Motor neuron (in vitro differentiated cells): ENCODE results near the gene CCDC77. TPM values are rescaled to one million over a fixed set of nuclear protein-coding genes. Genes with fewer than 3 reads are reported as not detected.

Experiments
- ATAC-seq, 8 experiments: fragments of 200-7000 bp; cut with Tn5 transposase; replicated peaks in 6 of 8; 2 replicates each; pipeline ENCODE4 v1.8.0; 2021; ENCODE audit warnings: mild to moderate bottlenecking in 8 of 8, moderate library complexity in 8 of 8
- H3K27ac ChIP-seq, 2 donors: fragments of 250-450 bp; sonication (Bioruptor Pico); 2 replicates each; pipeline ENCODE4 v1.9.0; 2021; ENCODE audit warnings: antibody characterized with exemption in 2 of 2, mild to moderate bottlenecking in 2 of 2, moderate library complexity in 1 of 2
- H3K4me1 ChIP-seq, 2 donors: fragments of 250-450 bp; sonication (Bioruptor Pico); replicated peaks in 1 of 2; 2 replicates each; pipeline ENCODE4 v1.6.1; 2021; ENCODE audit warnings: antibody characterized with exemption in 2 of 2, mild to moderate bottlenecking in 2 of 2, moderate library complexity in 1 of 2
- H3K4me3 ChIP-seq, 5 donors: fragments of 250-450 bp; sonication (Bioruptor Pico); 2 replicates each; pipeline ENCODE4 v1.9.0; 2021; ENCODE audit warnings: antibody characterized with exemption in 5 of 5, mild to moderate bottlenecking in 5 of 5, moderate library complexity in 4 of 5
- WGBS, 10 experiments: fragments of 450-650 bp; shearing (Covaris generic); methylation state at CpG; one replicate each; pipeline ENCODE4 v1.0.0; 2022; 5-methylcytosine and 5-hydroxymethylcytosine counted together
- in situ Hi-C, 9 experiments: fragments of 400-800 bp; cut with MboI; loops; one replicate each; pipeline ENCODE4 v1.15.0; 2021; ENCODE audit warnings: low sequenced_read_pairs in 9 of 9, low pct_unique_long_range_greater_than_20kb in 2 of 9; ENCODE audit not compliant: unreplicated experiment in 9 of 9
- total RNA-seq, 8 experiments: library from RNA; unstranded; fragments of 300-600 nt; gene quantifications; 2 replicates each; pipeline versions ENCODE4 v1.2.3 to v1.2.4, GENCODE V29; 2022

The CCDC77 gene
- total RNA-seq, 8 experiments from 2014 or later: 3.7 to 25.3 (median 12.1) TPM

DNA sequence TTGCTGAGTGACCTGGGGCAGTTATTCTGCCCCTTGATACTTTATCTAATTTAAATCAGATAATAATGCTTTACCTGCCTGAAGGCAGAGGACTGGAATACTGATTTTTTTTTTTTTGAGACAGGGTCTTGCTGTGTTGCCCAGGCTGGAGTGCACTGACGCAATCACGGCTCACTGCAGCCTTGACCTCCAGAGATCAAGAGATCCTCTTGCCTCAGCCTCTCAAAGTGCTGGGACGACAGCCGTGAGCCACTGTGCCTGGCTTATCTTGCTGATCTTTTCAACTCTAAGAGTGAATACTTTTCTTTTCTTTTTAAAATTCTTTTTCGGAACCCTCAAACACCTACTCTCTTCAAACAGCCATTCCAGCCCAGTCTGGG, 57.6 kb downstream of the CCDC77 start:
- Histone ChIP-seq H3K4me3 (peak overlapping the region; percentile 51 to 65 (median 54)), H3K4me1 (peaks cover 0 to 2% of the 10 kb centered on the region in 2 donors), H3K27ac (no peak overlapping the region)
- no peak for ATAC-seq
- in situ Hi-C loops: no loop called here
- WGBS, 10 experiments: 0 to 100% (median 62%) methylated on average over 1 to 5 of the region's 5 CpGs

DNA sequence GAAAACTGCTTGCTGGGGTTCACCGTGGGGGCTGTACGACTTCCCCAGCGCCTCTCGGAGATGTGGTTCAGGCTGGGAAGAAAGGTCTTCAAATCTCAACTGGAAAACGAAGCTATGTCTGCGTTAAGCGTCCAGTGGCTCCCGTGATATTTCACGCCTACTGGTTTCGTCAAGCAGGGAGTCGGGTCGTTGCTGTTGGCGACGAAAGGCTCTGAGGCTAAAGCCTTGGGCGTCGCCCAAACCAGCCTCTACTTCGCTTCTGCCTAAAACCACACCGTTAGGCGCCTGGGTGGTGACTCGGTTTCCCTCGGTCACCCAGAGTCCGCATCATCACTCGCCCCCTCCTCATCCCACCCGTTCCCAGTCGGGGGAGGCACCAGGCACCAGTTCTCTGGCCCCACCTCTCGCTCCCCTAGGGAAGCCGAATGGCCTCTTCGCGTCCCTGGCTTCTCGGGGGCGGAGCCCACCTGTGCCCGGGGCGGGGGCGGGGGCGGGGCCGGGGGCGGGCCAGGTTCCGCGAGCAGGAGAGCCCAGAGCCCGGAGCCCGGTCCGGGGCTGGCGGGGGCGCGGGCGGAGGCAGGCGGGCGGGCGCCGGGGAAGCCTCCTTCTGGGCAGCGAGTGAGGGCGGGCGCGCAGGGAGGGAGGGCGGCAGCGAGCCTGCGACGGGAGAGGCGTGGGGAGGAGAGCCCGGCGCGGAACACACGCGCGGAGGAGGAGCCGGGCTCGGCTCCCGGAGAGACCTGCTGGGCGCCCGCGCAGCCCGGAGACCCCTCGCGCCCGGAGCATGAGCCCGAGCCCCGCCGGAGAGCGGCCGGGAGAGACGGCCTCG, 58.2 kb downstream of the CCDC77 start, which contains the start of gene B4GALNT3:
B4GALNT3 (plus strand) TSS at position 510 of the 829 bp plus-strand sequence. CDS start 438 bp downstream, outside the sequence.
- H3K4me1 ChIP-seq: peaks cover 0 to 2% of the 10 kb centered on the region in 2 donors
- ATAC-seq: peak; percentile 88 to 92 (median 90)
- 0 to 73% (median 21%) methylated on average over 2 to 14 of the region's 82 CpGs; no CpG with 5 or more reads in 4 of the 10 experiments for WGBS, 10 experiments
- no peak within 1 kb of the TSS for H3K27ac ChIP-seq
- H3K4me3 ChIP-seq: peak within 1 kb of the TSS; percentile 51 to 65 (median 54)
- in situ Hi-C loops: no loop called here

DNA sequence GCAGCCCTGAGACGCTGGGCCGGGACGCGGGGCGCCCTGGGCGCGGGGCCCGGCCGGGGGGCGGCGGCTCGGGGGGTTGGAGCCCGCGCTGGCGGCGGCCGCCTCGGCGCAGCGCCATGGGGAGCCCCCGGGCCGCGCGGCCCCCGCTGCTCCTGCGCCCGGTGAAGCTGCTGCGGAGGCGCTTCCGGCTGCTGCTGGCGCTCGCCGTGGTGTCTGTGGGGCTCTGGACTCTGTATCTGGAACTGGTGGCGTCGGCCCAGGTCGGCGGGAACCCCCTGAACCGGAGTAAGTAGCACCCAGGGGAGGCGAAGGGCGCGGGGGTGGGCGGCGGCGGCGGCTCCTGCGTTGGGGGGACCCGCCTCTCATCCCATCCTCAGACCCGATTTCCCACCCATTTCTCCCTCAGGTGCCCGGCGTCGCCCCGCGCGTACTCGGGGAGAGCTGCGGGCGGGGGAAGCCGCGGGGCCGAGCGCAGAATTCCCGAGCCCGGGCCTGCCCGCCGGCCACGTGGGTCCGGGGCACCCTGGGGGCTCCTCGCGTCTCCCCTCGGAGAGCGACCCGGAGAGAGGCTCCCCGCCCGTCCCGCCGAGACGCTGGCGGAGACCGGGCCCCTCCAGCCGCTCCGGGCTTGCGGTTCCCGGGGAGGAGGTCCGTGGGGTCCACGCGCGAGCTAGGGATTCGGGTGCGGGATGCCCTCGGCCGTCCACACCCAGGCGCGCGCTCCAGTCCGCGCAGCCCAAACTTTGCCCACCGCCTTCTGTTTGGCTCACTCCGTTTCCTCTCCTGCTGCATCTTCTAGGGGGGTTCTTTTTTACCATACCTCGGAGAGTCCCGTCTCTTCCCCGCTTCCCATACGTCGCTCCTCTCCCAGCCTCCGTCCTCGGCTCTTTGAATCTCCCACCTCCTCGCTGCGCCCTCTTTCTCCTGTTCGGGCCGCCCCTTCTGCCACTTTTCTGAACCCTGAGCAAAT, 59.1 kb downstream of the CCDC77 start:
- peaks cover 0 to 2% of the 10 kb centered on the region in 2 donors for H3K4me1 ChIP-seq
- H3K27ac ChIP-seq: no peak overlapping the region
- peak overlapping the region; percentile 51 to 65 (median 54) for H3K4me3 ChIP-seq
- ATAC-seq: peak; percentile 48 to 67 (median 56)
- in situ Hi-C loops: no loop called here
- 4 to 65% (median 27%) methylated on average over 2 to 7 of the region's 109 CpGs; no CpG with 5 or more reads in 4 of the 10 experiments for WGBS, 10 experiments

DNA sequence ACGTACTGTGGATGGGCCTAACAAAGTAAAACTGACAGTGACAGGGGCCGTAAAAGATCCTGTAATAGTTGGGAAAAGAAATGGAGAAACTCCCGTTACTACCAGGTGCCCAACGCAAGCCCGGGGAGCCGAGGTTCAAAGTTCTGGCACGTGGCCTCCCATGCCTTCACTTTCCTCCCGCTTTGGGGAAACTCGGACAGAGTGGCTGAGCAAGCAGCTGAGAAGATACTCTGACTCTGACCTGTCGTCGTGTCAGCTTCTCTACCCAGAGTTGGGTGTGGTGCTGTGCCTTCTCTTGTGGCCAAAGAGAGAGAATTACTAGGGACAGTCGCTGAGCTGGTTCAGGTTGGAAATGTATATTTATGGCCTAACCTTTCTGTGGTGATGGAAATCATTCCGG, 60.0 kb downstream of the CCDC77 start:
- in situ Hi-C loops: no loop called here
- ATAC-seq: no peak
- Histone ChIP-seq H3K27ac (no peak overlapping the region), H3K4me1 (no peaks in the 10 kb centered on the region), H3K4me3 (peak overlapping the region in 1 of 5 donors; percentile 62)
- 11 to 75% (median 61%) methylated on average over 1 to 12 of the region's 13 CpGs; no CpG with 5 or more reads in 2 of the 10 experiments for WGBS, 10 experiments

DNA sequence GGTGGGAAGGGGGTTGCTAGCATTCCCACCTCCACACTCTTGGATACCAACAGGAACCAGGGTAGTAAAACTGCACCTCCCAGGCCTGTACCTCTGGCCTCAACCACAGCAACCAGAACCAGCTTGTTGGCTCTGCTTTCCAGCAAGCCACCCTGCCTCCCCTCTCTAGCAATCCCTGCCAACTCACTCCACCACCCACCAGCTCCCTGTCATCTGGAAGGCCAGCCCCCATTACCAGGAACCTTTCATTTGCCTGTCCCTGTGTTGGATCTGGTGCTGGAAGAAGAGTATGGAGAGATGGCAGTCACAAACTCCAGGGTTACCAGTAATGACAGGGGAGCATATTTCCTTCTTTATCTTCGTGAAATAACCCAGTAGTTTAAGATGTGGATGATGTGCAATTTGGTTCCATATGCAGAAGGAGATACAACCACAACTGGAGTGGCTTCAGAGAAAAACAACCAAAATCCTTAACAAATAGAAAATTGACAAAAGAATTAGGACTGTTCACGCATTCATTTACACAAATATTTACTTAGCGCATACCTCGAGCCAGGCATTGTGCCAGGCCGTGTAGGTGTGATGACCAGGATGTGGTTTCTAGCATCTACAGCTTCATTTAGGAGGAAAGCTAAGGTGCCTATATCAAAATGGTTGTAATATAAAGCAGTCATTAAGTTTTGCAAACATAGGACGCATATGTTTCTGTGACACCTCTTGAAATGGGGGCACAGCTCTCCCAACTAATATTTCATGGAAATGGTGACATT, 61.7 kb downstream of the CCDC77 start:
- Histone ChIP-seq H3K4me3 (no peak overlapping the region), H3K4me1 (no peaks in the 10 kb centered on the region), H3K27ac (no peak overlapping the region)
- WGBS, 10 experiments: 33 to 95% (median 75%) methylated on average over 1 to 6 of the region's 6 CpGs; no CpG with 5 or more reads in 3 of the 10 experiments
- in situ Hi-C loops: no loop called here
- ATAC-seq: no peak

DNA sequence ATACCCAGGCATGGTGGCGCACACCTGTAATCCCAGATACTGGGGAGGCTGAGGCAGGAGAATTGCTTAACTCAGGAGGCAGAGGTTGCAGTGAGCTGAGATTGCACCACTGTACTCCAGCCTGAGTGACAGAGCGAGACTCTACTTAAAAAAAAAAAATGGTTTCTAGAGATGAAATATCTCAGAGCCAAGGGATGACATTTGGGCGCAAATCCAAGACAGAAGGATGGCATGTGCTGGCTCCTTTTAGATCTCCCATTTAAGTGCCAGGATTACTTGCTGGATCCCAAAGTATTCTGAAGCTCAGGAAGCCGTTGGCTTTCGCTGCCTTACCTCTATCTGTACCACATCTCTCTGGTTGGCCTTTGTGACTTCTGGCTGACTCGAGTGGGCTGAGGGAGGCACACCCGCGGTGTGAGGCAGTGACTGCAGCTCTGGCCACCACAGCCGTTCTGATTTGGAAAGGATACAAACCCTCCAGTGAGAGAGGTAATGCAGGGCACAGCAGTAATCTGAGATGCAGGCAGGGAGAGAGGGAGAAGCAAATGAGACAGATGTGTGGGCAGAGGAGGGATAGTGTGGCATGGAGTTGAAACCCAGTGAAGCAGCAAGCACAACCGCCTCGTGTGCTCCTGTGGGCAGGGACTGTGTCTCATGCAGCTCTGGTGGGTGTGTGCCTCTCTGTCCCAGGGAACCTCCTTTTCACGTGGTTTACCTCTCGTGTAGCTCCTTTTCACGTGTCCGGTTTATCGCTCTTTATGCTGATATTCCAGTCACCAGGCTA, 63.2 kb downstream of the CCDC77 start:
- WGBS, 10 experiments: 19 to 100% (median 75%) methylated on average over 1 to 11 of the region's 16 CpGs; no CpG with 5 or more reads in 1 of the 10 experiments
- no peak overlapping the region for H3K27ac ChIP-seq
- in situ Hi-C loops: no loop called here
- no peaks in the 10 kb centered on the region for H3K4me1 ChIP-seq
- ATAC-seq: peak in 1 of 8 experiments; percentile 24
- H3K4me3 ChIP-seq: no peak overlapping the region

DNA sequence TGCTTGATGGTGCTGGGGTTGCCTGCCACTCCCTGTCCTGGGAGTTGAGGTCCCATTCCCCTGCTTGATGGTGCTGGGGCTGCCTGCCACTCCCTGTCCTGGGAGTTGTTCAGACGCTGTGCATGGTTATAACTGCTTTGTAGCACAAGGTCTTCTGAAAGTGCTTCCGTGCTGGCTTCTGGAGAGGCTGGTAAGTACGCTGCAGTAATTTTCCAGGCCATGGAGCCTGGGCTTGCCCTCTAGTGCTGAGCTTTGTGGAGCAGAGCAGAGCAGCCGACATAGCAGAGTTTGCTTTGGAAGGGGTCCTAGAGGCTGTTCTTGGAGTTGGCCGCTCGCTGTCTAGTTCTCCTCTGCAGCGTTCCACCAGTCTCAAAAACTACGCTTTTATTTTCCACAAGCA, 64.6 kb downstream of the CCDC77 start:
- Histone ChIP-seq H3K27ac (no peak overlapping the region), H3K4me3 (no peak overlapping the region), H3K4me1 (no peaks in the 10 kb centered on the region)
- 50 to 100% (median 96%) methylated on average over 1 to 8 of the region's 8 CpGs; no CpG with 5 or more reads in 3 of the 10 experiments for WGBS, 10 experiments
- in situ Hi-C loops: no loop called here
- ATAC-seq: no peak

DNA sequence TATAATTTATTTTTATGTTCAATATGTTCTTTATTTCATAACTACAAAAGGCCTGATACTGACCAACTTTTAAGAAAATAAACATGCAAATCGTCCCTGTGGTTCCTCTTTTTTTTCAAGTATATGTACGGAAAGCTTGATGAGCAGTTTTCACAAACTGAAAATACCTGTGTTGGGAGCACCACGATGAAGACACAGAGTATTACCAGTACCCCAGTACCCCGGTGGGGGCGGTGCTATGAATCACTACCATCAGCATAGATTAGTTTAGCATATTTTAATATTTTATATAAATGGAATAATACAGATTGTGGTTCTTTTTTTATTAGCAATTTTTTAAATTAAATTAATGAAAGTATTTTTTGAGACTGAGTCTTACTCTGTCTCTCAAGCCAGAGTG, 65.3 kb downstream of the CCDC77 start:
- no peak for ATAC-seq
- 51 to 92% (median 83%) methylated on average over 1 to 5 of the region's 5 CpGs for WGBS, 10 experiments
- H3K27ac ChIP-seq: no peak overlapping the region
- in situ Hi-C loops: no loop called here
- no peak overlapping the region for H3K4me3 ChIP-seq
- no peaks in the 10 kb centered on the region for H3K4me1 ChIP-seq

DNA sequence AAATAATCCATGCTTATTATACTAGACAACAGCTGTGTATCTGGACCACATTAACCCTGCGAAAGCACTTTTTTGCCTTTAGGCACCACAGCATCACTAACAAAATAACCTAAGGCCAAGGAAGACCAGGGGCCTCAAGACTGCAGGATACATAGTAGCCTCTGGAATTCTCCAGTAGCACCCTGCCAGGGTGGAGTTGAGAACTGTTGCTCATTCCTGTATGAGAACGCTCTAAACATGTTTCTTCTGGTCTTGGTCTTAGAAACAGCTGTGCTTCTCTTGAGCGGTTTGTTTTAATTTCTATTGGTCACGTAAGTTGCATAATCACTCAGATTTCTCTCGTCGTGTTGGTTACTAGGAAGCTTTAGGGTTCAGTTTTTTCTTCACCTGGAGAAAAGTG, 66.1 kb downstream of the CCDC77 start:
- H3K4me1 ChIP-seq: no peaks in the 10 kb centered on the region
- H3K27ac ChIP-seq: no peak overlapping the region
- in situ Hi-C loops: no loop called here
- 70 to 100% (median 86%) methylated on average over 2 to 6 of the region's 6 CpGs; no CpG with 5 or more reads in 1 of the 10 experiments for WGBS, 10 experiments
- peak in 1 of 8 experiments; percentile 56 for ATAC-seq
- H3K4me3 ChIP-seq: no peak overlapping the region

DNA sequence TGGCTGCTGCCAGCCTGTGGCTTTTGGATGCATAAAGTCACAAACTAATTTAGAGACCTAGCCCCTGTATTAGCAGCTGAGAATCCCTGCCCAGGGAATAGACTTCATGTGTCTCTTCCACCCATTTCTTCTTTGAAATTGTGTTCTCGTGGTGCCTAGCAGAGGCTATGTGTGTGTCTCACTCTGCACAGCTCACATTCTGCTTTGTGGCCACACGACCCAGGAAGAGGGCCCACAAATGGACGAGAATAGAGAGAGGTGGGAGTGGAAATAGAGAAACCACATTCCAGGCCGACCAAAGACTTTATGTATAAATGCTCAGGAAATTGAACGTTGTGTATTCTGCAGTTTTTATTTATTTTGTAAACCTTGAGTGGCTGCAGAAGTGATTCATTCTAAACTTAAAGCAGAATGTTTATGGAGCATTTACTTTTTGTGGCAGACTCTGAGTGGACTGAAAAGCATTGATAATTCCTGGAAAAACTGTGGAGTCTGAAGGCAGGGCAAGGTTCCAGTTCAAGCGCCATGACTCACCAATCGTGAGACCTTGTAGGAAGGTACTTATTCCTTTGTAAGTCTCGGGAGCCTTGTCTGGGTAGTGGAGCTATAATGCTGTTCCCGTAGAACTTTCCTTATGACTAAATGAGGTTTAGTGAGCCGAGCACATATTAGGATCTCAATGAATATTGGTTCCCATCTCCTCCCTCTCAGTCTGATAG, 67.4 kb downstream of the CCDC77 start:
- no peak overlapping the region for H3K27ac ChIP-seq
- in situ Hi-C loops: no loop called here
- no peak overlapping the region for H3K4me3 ChIP-seq
- 34 to 100% (median 68%) methylated on average over 1 to 9 of the region's 10 CpGs; no CpG with 5 or more reads in 1 of the 10 experiments for WGBS, 10 experiments
- H3K4me1 ChIP-seq: no peaks in the 10 kb centered on the region
- ATAC-seq: no peak

DNA sequence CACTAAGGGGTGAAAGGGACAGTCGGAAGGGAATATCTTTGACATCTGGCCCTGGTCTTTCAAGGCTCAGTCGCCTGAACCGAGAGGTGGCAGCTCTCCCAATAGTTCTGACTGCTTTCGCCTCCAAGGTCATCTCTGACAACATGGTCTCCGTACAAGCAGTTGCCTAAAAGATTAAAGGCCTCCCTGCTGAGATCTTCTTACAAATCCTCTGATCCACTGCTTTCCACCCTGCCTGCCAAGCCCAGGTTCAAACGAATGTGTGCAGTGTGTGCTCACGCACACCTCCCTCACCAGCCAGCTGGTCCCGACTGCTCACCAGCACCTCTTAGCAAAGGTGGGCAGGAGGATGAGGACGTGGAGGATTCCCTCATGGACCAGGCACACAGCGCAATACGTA, 68.7 kb downstream of the CCDC77 start:
- in situ Hi-C loops: no loop called here
- WGBS, 10 experiments: 43 to 100% (median 63%) methylated on average over 1 to 7 of the region's 11 CpGs; no CpG with 5 or more reads in 3 of the 10 experiments
- H3K27ac ChIP-seq: no peak overlapping the region
- no peak overlapping the region for H3K4me3 ChIP-seq
- no peak for ATAC-seq
- no peaks in the 10 kb centered on the region for H3K4me1 ChIP-seq
